Measurements from ENCODE around the gene TNP2. TPM values are rescaled to one million over a fixed set of nuclear protein-coding genes. Genes with fewer than 3 reads are reported as not detected.

TNP2 gene
- total RNA-seq, 5 donors from 2014 or later (not counting 1 experiment from before 2014, with no cell fraction given) = not detected

GRCh38 chr16:11312718-11313492 lies 43.8 kb upstream of the TNP2 start:
- CTCF ChIA-PET = no interaction called here
- peak in 1 of 35 experiments; percentile 41 for DNase-seq
- H3K27ac ChIP-seq (ENCODE audit: low read length) = no peak overlapping the region
- POLR2A ChIA-PET = no interaction called here
- Mint-ChIP-seq H3K4me1 (peaks cover 34 to 49% (median 44%) of the 10 kb centered on the region in 3 donors), H3K9me3 (no peaks in the 10 kb centered on the region), H3K27me3 (no peaks in the 10 kb centered on the region), H3K27ac (peak overlapping the region; percentile 27 to 72), H3K4me3 (peak overlapping the region in 2 of 3 donors; percentile 18 to 22), H3K36me3 (no peaks in the 10 kb centered on the region)
- peak in 3 of 4 experiments; percentile 12 to 37 (median 33) for ATAC-seq (replicated peaks in 1 of 4)
- H3K27me3 ChIP-seq (replicated peaks in 1 of 2; ENCODE audit: control insufficient read depth in 2 of 2, extremely low read depth in 1 of 2, insufficient read depth in 2 of 2, low read length in 1 of 2) = peaks cover 0 to 2% of the 10 kb centered on the region in 2 experiments
- WGBS (ENCODE audit: insufficient coverage) = 53% methylated on average over 4 of the region's 8 CpGs
- no peaks in the 10 kb centered on the region for H3K9me3 ChIP-seq
- H3K4me3 ChIP-seq (ENCODE audit: control insufficient read depth in 1 of 2, extremely low read depth in 1 of 2, low read length in 1 of 2) = no peak overlapping the region
- H3K4me1 ChIP-seq (ENCODE audit: control insufficient read depth in 1 of 2, extremely low read depth in 1 of 2, insufficient read depth in 2 of 2, low read length in 2 of 2) = peaks cover 17 to 50% of the 10 kb centered on the region in 2 experiments
- H3K36me3 ChIP-seq (ENCODE audit: control insufficient read depth in 2 of 2, extremely low read depth in 1 of 2, insufficient read depth in 1 of 2, low read length in 1 of 2) = no peaks in the 10 kb centered on the region

GRCh38 chr16:11310997-11311561 lies 42.0 kb upstream of the TNP2 start:
- Mint-ChIP-seq H3K36me3 (no peaks in the 10 kb centered on the region), H3K9me3 (no peaks in the 10 kb centered on the region), H3K4me1 (peaks cover 34 to 52% (median 46%) of the 10 kb centered on the region in 3 donors), H3K4me3 (peak overlapping the region; percentile 51 to 64 (median 53)), H3K27ac (peak overlapping the region; percentile 88 to 92), H3K27me3 (no peaks in the 10 kb centered on the region)
- no peak overlapping the region for H3K4me3 ChIP-seq (ENCODE audit: control insufficient read depth in 1 of 2, extremely low read depth in 1 of 2, low read length in 1 of 2)
- H3K27ac ChIP-seq (ENCODE audit: low read length) = peak overlapping the region; percentile 18
- ChIA-PET CTCF (no interaction called here), POLR2A (interaction anchor here (0.5 to 1.5 kb wide), 3 partner anchors 55 to 67 kb away, joined by 4 to 9 read pairs (median 8); partner anchors contain the start of gene SOCS1 (in 1 of the 2))
- 94% methylated on average over 3 of the region's 10 CpGs for WGBS (ENCODE audit: insufficient coverage)
- H3K27me3 ChIP-seq (replicated peaks in 1 of 2; ENCODE audit: control insufficient read depth in 2 of 2, extremely low read depth in 1 of 2, insufficient read depth in 2 of 2, low read length in 1 of 2) = peaks cover 0 to 2% of the 10 kb centered on the region in 2 experiments
- H3K9me3 ChIP-seq = no peaks in the 10 kb centered on the region
- DNase-seq = peak in 33 of 35 experiments; percentile 15 to 67 (median 41)
- H3K4me1 ChIP-seq (ENCODE audit: control insufficient read depth in 1 of 2, extremely low read depth in 1 of 2, insufficient read depth in 2 of 2, low read length in 2 of 2) = peaks cover 17 to 50% of the 10 kb centered on the region in 2 experiments
- no peaks in the 10 kb centered on the region for H3K36me3 ChIP-seq (ENCODE audit: control insufficient read depth in 2 of 2, extremely low read depth in 1 of 2, insufficient read depth in 1 of 2, low read length in 1 of 2)
- ATAC-seq (replicated peaks in 1 of 4) = peak; percentile 79 to 88 (median 84)

GRCh38 chr16:11310634-11310977 lies 41.5 kb upstream of the TNP2 start:
- no peak overlapping the region for H3K4me3 ChIP-seq (ENCODE audit: control insufficient read depth in 1 of 2, extremely low read depth in 1 of 2, low read length in 1 of 2)
- DNase-seq = no peak
- H3K27me3 ChIP-seq (replicated peaks in 1 of 2; ENCODE audit: control insufficient read depth in 2 of 2, extremely low read depth in 1 of 2, insufficient read depth in 2 of 2, low read length in 1 of 2) = peaks cover 0 to 2% of the 10 kb centered on the region in 2 experiments
- H3K9me3 ChIP-seq = no peaks in the 10 kb centered on the region
- peak overlapping the region; percentile 18 for H3K27ac ChIP-seq (ENCODE audit: low read length)
- ChIA-PET POLR2A (interaction anchor here (0.5 to 0.6 kb wide), 2 partner anchors 59 to 68 kb away, joined by 4 to 8 read pairs; no protein-coding TSS in a partner anchor), CTCF (no interaction called here)
- ATAC-seq (replicated peaks in 1 of 4) = no peak
- Mint-ChIP-seq H3K4me1 (peaks cover 34 to 52% (median 46%) of the 10 kb centered on the region in 3 donors), H3K36me3 (no peaks in the 10 kb centered on the region), H3K27ac (peak overlapping the region; percentile 88 to 92), H3K27me3 (no peaks in the 10 kb centered on the region), H3K9me3 (no peaks in the 10 kb centered on the region), H3K4me3 (peak overlapping the region in 1 of 3 donors; percentile 51)
- peaks cover 17 to 50% of the 10 kb centered on the region in 2 experiments for H3K4me1 ChIP-seq (ENCODE audit: control insufficient read depth in 1 of 2, extremely low read depth in 1 of 2, insufficient read depth in 2 of 2, low read length in 2 of 2)
- no peaks in the 10 kb centered on the region for H3K36me3 ChIP-seq (ENCODE audit: control insufficient read depth in 2 of 2, extremely low read depth in 1 of 2, insufficient read depth in 1 of 2, low read length in 1 of 2)
- 67% methylated on average over 1 of the region's 3 CpGs for WGBS (ENCODE audit: insufficient coverage)

- CTCF ChIA-PET = no interaction called here
- WGBS (ENCODE audit: insufficient coverage) = 92% methylated on average over 6 of the region's 9 CpGs
- H3K4me1 Mint-ChIP-seq = peaks cover 34 to 52% (median 46%) of the 10 kb centered on the region in 3 donors
- POLR2A ChIA-PET = interaction anchor here in 1 of 2 donors (0.6 kb wide), 2 partner anchors 25 to 68 kb away, joined by 3 to 8 read pairs; no protein-coding TSS in a partner anchor
- Histone ChIP-seq H3K4me3 (ENCODE audit: control insufficient read depth in 1 of 2, extremely low read depth in 1 of 2, low read length in 1 of 2) (no peak overlapping the region), H3K4me1 (ENCODE audit: control insufficient read depth in 1 of 2, extremely low read depth in 1 of 2, insufficient read depth in 2 of 2, low read length in 2 of 2) (peaks cover 17 to 50% of the 10 kb centered on the region in 2 experiments), H3K9me3 (no peaks in the 10 kb centered on the region), H3K36me3 (ENCODE audit: control insufficient read depth in 2 of 2, extremely low read depth in 1 of 2, insufficient read depth in 1 of 2, low read length in 1 of 2) (no peaks in the 10 kb centered on the region), H3K27me3 (replicated peaks in 1 of 2; ENCODE audit: control insufficient read depth in 2 of 2, extremely low read depth in 1 of 2, insufficient read depth in 2 of 2, low read length in 1 of 2) (peaks cover 0 to 3% of the 10 kb centered on the region in 2 experiments), H3K27ac (ENCODE audit: low read length) (no peak overlapping the region)
- peak overlapping the region; percentile 40 to 92 for H3K27ac Mint-ChIP-seq
- no peaks in the 10 kb centered on the region for H3K27me3 Mint-ChIP-seq
- peak overlapping the region in 1 of 3 donors; percentile 54 for H3K4me3 Mint-ChIP-seq
- ATAC-seq (replicated peaks in 1 of 4) (no peak), DNase-seq (no peak)
- no peaks in the 10 kb centered on the region for H3K9me3 Mint-ChIP-seq
- no peaks in the 10 kb centered on the region for H3K36me3 Mint-ChIP-seq
These were observed 40.9 kb upstream of the TNP2 start for GRCh38 chr16:11309895-11310633.

GRCh38 chr16:11308493-11309283 lies 39.6 kb upstream of the TNP2 start:
- ChIA-PET CTCF (interaction anchor here in 1 of 2 donors (0.7 kb wide), 1 partner anchor 49 kb away, joined by 3 read pairs; no protein-coding TSS in a partner anchor), POLR2A (no interaction called here)
- whole genome bisulfite sequencing (ENCODE audit: insufficient coverage) = 74% methylated on average over 14 of the region's 15 CpGs
- Mint-ChIP-seq H3K36me3 (no peaks in the 10 kb centered on the region), H3K9me3 (no peaks in the 10 kb centered on the region), H3K4me3 (peak overlapping the region in 1 of 3 donors; percentile 54), H3K27ac (no peak overlapping the region), H3K27me3 (no peaks in the 10 kb centered on the region), H3K4me1 (peaks cover 34 to 48% (median 43%) of the 10 kb centered on the region in 3 donors)
- Histone ChIP-seq H3K4me3 (ENCODE audit: control insufficient read depth in 1 of 2, extremely low read depth in 1 of 2, low read length in 1 of 2) (no peak overlapping the region), H3K36me3 (ENCODE audit: control insufficient read depth in 2 of 2, extremely low read depth in 1 of 2, insufficient read depth in 1 of 2, low read length in 1 of 2) (no peaks in the 10 kb centered on the region), H3K4me1 (ENCODE audit: control insufficient read depth in 1 of 2, extremely low read depth in 1 of 2, insufficient read depth in 2 of 2, low read length in 2 of 2) (peaks cover 17 to 50% of the 10 kb centered on the region in 2 experiments), H3K27ac (ENCODE audit: low read length) (no peak overlapping the region), H3K27me3 (replicated peaks in 1 of 2; ENCODE audit: control insufficient read depth in 2 of 2, extremely low read depth in 1 of 2, insufficient read depth in 2 of 2, low read length in 1 of 2) (peaks cover 0 to 4% of the 10 kb centered on the region in 2 experiments), H3K9me3 (no peaks in the 10 kb centered on the region)
- peak in 1 of 35 experiments; percentile 22 for DNase-seq
- no peak for ATAC-seq (replicated peaks in 1 of 4)

Data from T-cell (primary cell).